Putamen (tissue), 1 donor: Measurements from ENCODE around the gene STS.
"Not testable (repeated sequence)": the region's sequence is repeated elsewhere in the genome, so short reads cannot be mapped to it uniquely, and the experiment has no call there.

Experiments
- DNase-seq: peaks from one replicate; pipeline ENCODE4 v3.0.0-alpha.2; 2016; ENCODE audit warnings: low spot score

STS gene

DNA sequence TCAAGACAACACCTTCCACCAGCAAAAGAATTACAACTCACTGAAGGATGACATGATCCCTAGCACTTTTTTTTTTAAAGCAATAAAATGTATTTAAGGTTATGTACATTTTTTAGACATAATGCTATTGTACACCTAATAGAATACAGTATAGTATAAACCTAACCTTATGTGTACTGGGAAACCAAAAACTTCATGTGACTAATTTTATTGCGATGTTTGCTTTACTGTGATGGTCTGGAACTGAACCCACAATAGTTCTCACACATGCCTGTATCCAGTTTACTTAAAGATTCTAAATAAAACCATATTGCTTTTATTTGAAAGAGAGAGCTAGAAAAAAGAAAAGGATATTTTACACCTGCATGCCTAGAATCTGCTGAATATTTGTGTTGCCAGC is 4.4 kb upstream of the STS start:
- DNase-seq, result no peak

DNA sequence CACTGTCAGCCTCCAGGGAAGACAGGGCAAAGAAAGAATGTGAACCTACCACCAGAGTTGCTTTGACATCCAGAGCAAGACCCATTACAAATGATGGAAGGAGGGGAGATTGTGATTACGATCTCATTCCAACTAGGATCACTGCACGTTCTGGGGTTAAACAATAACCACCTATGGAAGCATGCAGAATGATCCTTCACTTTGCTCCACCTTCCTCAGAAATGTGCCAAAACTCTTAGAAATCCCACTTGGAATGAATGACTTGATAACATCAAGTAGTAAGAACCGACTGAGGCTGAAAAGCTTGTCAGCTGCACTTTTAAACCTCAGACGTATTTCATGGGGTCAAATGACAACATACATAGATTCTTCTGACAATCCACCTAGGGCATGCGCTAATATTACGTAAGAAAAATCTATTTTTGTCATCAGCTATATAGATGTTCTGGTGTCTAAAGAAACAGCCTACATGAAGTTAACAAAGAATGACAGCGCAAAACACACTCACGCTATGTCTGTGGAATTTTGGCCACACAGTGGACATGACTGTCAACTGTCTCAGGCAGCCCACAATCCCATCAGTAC is 3.5 kb upstream of the STS start:
- DNase-seq, result no peak

DNA sequence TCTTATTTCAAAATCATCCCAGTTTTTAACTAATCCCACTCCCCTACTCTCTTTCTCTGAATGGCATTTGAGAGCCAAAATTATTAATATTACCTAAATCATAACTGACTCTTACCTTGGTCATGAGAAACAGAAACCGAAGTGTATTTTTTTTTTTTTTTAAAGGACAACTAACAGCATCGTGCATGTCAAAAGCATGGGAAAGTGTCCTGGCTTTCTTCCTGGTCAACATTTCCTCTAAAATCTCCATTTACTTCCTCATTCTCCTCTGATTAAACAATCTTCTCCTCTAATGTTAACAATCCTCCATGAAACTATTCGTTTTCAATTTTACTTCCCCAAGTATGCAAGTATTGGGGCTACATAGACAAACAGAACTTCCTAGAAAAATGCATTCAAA is 2.1 kb upstream of the STS start:
- DNase-seq, result no peak

DNA sequence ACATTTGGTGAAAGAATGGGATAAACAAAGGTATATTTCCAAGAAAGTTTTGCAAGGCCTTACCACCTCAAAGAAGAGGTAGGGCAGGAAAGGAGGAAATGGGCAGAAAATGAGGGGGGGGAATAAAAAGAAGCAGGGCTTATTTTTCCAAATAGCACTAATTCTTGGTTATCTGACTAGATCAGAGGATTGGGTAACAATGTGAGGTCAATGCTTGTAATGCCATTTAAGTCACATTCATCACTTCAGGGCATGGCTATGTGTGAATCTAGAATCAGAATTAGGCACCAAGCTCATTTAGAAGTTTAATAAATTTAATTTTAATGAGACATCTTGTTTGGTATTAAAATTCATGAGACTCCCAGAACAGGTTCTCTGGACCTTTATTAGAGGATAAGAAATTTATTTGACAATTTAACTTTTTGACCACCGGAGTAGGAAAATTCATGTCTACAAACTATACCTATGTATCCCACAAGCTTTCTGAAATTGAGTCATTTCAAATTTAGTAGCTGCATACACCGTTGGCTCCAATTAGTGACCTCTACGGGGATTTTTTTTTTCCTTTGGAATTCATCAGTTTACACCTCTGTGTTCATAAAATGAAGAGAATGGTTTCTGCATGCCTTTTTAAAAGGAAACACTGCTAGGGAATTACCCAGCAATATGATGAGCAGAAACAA is 1.4 kb upstream of the STS start:
- DNase-seq, result no peak

DNA sequence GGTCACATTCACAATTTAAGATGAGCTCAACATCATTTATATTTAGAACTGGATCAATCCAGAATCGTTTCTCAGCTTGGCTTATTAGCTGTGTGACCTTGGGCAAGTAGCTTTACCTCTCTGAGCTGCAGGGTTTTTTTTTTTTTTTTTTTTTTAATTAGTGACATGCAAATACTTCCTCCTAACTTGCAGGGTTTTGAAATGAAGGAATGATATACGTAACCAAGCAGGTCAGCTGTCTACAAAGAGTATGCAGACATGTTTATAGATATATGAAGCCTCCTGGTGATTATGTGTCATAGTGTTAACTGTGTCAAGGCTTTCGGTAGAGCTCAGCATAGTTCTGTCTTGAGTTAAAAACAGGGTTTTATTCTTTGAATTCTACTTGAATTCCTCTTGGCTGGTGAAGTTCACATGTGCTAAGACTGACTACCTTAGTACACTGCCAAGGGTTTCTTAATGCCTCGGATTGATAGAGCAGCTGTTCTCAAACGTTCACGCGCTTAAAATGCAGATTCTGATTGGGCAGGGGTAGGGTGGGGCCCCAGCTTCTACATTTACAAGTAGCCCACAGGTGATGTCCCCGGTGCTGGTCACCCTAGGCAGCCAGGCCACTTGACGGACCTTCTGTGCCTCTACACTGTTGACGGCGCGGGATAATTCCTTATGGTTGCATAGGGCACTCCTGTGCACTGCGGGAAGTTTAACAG is 654 bp upstream of the STS start:
- peak; percentile 7 for DNase-seq

DNA sequence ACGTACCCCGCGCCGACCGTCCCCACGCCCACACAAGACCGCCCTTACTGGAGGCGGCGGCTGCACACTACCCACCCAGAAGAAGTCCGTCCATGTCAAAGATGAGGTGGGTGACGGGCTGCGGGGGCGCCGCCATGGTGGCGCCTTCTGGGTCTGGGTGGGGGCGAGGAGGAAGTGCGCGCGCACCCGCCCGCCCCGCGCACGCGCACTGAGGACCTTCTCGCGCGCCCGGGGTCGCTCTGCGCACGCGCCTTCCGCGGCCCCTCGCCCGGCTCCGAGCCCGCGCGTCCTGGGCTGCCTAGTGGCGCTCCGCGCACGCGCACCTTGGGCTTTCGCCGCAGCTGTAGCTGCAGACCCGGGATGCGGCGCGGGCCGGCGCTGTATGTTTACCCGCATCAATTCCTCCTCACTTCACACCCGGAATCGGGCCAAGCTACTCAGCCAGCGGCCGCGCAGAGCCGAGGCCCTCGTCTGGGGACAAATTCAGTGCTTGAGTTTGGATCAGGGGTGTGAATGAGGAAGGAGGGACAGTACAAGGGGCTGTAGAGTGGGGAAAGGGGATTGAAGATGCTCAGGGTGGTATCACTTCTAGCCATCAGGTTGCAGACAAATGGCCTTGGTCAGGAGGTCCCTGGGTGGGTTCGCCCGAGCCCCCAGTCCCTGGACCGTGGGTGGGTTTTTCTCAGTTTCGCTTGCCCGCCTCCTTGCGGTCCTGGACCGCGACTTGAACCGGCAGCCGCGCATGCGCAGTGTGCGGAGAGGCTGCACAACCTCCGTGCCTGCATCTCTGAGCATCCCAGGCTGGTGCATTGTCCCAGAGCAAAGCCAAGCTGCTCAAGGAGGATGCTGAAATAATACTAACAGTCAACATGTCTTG is 704 bp downstream of the STS start, which contains the start of gene PUDP:
Gene PUDP (minus strand): TSS at position 176 of the 877 bp plus-strand sequence. CDS start 40 bp downstream, at position 136.
- DNase-seq, result peak; percentile 81

DNA sequence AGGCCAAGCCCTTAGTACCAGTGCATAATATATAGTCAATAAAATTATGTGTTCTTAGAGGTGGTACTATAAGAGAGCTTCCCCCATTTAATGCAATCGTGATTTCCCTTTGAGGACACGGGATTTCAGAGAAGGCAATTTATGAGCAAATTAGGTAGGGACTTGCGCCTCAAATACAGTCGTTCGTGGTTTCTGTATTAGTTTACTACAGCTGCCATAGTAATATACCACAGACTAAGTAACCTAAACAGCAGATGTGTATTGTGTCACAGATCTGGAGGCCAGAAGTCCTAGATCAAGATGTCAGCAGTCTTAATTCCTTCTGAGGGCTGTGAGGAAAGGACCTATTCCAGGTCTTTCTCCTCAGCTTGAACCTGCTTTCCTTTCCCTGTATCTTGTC is 1.9 kb downstream of the STS start:
- no peak for DNase-seq

DNA sequence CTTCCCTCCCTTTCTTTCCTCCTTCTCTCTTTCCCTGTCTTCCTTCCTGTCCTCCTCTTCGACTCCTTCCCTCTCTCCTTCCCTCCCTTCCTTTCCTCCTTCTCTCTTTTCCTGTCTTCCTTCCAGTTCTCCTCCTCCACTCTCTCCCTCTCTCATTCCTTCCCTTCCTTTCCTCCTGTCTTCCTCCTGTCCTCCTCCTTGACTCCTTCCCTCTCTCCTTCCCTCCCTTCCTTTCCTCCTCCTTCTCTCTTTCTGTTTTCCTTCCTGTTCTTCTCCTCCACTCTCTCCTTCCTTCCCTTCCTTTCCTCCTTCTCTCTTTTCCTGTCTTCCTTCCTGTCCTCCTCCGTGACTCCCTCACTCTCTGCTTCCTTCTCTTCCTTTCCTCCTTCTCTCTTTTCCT is 5.7 kb downstream of the STS start:
- no peak for DNase-seq

DNA sequence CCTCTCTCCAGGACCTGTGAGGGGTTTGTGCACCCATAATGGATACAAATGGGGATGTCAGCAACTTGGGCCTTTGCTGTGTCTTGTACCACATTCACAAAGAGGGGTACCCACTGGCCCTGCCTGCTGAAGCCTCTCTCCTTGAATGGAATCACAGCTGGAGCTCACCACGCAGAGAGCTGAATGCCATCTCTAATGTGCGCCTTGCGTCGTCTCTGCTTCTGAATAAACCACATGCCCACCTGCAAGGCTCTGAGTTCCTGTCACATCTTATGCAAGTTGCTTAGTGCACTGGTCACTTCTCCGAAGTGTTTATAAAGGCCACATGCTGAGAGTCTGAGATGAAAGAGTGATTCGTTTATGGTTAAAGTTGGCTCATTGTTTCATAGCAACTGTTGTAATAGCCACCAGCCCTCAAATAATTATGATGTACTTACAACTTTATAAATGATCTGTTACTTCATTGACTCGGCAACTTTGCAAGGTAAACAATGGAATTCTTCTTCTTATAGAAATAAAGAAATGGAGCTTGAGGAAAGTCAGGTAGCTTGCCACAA is 6.6 kb downstream of the STS start:
- DNase-seq, result no peak

DNA sequence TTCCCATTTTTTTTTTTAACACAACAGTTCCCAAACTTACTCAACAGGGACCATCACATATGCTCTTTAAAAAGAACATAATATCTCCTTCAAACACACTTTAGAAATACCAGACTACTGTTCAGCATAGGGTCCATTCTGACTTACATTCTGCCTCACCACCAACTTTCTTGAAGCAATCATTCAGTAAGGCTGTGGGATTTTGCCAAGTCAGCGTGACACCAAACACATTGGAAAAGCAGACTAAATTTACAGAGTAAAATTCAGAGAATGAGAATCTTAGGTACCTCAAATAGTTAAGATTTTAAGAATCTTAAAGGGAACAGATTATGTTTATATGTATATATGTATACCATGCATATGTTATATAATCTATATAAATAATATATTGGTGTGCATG is 7.7 kb downstream of the STS start:
- DNase-seq, result no peak

DNA sequence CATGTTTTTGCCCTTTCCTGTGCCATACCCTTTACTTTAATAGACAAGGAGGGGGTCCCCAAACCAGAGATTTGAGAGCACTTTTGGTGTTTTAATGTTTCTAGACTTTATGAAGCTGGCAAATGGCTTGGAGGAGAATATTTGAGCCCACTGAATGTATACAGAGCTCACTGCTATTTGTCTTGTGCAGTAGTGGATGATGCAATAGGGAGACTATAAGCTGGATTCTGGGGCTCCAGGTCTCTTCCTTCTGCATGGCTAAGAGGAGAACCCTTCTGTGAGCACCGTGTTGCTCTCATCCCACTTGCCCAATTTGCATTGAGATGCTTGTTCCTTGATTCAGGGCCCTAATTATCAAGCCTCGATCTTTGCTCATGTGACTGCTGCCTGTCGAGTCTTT is 9.4 kb downstream of the STS start:
- DNase-seq, result no peak

DNA sequence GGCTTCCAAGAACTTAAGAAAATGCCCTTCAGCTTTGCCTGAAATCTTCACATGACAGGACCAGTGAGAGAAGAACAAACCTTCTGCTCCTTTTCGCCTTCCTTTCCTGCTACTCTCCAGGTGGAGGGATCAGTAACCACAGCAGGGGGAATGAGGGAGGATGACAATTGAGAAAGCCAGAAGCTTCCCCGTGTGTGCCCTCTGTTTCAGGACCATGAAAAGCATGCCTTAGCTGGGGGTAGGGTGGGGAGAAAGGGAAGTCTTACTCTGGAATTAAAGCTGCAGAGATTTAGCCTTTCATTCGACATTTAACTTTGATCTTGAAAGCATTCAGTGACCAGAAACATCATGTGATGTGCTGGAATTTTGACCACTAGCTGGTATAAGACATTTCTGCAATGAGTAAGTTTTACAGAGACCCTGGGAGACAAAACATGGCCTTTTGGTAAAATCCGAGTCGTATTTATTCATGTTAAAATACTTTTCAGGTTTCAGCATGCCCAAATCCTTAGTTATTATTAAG is 11.0 kb downstream of the STS start:
- DNase-seq, result no peak

DNA sequence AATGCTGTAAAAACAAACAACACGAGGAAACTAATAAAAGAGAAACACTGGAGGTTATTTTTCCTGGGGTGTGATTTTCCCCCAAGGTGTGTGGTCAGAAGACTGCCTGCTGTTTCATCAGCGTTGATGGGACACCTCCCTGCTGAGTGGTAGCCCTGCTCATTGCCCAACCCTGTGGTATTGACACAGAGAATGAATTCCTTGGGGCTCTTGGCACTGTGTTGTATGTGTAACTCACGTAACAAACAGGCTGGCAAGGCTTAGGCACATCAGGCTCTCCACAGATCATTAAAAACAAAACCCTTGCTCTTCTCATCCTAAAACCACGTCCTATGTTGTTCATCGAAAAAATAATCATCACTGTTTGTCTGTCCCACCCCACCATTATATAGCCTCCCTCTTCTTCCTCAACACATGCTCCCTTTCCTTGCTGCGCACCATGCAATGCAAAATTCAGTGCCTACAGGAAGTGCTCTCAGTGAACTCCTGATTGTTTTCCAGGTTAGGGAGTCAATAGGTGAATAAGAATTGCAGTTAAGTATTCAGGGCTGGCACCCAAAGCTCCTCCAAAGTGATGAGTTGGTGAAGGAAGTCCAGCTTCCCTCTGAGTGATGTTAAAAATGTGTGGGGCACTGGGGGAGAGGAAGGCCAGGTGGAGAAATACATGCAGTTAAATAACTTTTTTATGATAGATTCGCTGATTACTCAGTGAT is 11.8 kb downstream of the STS start:
- no peak for DNase-seq

DNA sequence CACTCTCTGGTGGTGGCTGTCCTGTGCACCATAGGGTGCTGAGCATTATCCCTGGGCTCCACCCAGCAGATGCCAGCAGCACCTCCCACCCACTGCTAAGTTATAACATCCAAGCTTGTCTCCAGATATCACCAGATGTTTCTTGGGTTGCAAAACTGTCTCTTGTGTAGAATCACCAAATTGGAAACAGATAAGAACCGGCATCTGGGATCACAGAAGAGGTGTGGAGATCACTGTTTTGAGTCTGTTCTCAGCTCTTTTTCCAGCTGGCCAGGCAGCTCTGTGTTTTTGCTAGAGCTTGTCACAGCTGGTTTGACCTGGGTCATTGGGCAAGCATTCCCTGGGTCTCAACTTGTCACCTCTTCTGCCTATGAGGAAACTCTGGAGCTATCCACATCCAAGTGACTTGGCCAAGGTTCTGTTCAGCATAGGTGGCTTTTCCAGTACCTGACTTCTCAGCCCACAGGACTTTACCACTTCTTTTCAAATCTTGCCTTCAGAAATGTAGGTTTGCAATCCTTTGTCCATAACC is 15.7 kb downstream of the STS start:
- no peak for DNase-seq

DNA sequence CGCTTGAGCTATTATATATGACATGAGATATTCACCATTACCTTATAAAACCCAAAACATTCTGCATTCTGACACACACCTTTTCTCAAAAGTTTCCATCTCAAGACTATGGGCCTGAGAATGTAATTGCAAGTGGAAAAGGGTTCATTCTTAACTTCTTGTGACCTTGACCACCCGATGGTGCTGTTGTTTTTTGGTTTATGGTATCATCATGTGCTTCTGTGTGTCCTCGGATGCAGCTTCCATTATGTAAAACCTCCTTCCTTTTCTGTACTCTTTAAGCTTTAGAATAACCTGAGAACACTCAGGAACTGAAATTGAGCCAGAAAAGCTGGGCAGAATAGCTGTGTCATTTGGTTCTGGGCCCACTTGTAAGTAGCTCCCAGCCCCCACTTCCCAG is 16.7 kb downstream of the STS start:
- no peak for DNase-seq

DNA sequence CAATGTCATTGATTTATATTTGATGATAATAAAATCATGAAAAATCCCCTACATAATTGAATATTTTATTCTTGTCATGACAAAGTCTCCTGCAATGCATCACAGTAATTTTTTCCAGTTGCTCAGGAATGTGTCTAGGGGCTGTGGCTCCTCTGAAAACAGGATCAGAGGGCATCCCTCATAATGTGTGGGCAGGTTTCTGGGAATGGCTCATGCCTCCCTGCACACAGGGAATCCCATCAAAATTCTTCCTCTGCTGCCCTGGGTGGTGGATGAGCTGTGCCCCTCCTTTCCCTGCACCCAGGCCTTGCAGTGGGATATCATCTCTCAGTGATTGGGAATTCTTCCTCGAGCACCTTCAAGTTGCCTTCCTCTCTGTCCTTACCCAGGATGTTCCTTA is 20.9 kb downstream of the STS start:
- no peak for DNase-seq

DNA sequence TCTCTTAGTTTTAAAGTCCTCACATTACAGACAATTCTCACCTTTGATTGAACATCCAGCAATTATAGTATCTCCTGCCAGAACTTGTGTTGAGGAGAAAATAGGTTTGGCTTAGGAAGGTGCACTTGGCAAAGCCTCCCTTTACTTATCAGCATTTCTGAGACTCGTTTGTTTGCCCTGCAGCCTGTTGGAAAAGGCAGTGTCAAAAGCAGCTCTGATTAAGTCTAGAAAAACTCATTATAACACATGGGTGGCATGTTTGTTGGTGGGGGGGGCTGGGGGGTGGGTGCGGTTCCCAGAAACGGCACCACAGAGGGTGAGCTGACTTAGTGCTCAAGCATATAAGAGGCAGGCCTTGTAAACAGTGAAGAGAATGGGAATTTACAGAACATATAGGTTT is 22.1 kb downstream of the STS start:
- no peak for DNase-seq

DNA sequence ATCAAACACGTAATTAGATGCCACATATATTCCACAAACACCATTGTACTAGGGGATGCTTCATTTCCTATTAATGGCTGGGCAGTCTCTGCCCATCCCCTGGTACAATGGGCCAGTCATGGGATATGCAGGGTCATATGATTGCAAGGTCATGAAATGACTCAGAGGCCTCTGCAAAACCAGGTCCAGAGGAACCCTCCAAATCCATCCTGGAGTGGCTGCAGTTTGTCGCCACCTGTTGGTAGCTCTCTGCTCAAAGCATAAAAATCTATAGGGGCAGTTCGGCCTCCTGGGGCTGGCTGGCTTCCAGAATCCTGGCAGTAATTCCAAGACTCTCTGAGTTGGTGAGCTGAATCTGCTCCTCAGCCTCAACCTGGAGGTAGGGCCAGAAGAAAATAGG is 23.4 kb downstream of the STS start:
- no peak for DNase-seq

DNA sequence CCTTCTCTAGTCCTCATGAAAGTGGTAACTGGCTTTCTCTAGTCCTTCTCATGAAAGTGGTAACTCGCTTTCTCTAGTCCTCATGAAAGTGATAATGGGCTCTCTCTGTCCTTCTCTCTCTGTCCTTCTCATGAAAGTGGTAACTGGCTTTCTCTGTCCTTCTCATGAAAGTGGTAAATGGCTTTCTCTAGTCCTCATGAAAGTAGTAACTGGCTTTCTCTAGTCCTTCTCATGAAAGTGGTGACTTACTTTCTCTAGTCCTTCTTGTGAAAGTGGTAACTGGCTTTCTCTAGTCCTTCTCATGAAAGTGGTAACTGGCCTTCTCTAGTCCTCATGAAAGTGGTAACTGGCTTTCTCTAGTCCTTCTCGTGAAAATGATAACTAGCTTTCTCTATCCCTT is 31.3 kb downstream of the STS start:
- DNase-seq, result not testable (repeated sequence)

DNA sequence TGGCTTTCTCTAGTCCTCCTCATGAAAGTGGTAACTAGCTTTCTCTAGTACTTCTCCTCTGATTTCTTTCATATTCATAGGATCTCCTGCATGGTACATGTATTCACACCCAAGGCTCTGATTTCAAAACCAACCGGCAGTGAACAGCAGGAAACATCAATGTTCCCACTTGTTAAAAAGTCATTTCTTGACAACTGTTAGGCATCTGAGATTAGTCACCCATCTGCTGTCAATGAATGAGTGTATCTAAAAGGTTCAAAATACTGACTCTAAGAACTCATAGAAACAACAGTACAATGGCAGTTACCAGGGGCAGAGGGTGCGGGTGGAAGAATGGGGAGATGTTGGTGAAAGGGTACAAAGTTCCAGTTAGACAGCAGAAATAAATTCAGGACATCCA is 31.9 kb downstream of the STS start:
- DNase-seq, result no peak

DNA sequence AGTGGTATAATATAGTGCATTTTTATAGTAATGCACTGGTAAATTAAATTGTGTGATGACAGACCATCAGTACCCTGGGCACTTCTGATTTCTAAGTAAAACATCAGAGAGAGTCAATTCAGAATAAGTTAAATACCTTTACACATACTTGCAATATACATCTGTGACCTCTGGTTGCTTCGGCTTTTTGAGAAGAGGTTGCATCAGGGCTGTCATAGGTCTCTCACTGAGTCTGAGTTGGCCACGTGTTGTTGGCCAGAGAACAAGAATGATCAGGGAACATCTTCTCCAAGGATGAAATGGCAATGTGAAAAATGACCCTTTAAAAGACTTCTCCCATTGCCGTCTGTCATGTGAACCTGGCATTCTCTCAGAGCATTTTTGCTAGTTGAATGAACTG is 37.3 kb downstream of the STS start:
- no peak for DNase-seq
